K562 (cell line): ENCODE measurements around the gene BCL2L15. TPM values are rescaled to one million over a fixed set of nuclear protein-coding genes. Genes with fewer than 3 reads are reported as not detected.

Experiments
- ATAC-seq: fragments of 200-7000 bp; cut with Tn5 transposase; 3 replicates; pipeline ENCODE4 v1.9.1; 2020; ENCODE audit warnings: moderate library complexity
- BruUV-seq: library from RNA; stranded (reverse); fragments of 400-500 nt; replicated peaks from 2 replicates; lab custom pipeline; 2021; lab: Mats Ljungman, UMichigan
- CTCF ChIA-PET: fragments of 300-600 bp; formaldehyde crosslinking; extraction: SDS; loops from one replicate; lab custom pipeline; 2021; ENCODE audit warnings: low intra/inter-chr PET ratio; lab: Yijun Ruan, JAX
- POLR2A ChIA-PET: fragments of 300-600, 350-650 bp; sonication (Branson Sonifier 250); formaldehyde crosslinking; extraction: SDS; loops from one replicate; lab custom pipeline; 2021; ENCODE audit warnings: antibody characterized with exemption, inconsistent platforms; lab: Yijun Ruan, JAX
- DNase-seq, 4 experiments: peaks; one replicate each; pipeline versions ENCODE4 v3.0.0 to v3.0.0-alpha.2; 2011 to 2018; ENCODE audit warnings: low spot score in 3 of 4, mixed read lengths in 3 of 4; ENCODE audit errors: extremely low read depth in 1 of 4
- FAIRE-seq: peaks from 2 replicates; lab custom pipeline; 2011; peaks lifted over from hg19 to GRCh38; lab: Jason Lieb, UNC
- H2AFZ ChIP-seq: 2 replicates; pipeline ENCODE4 v1.6.0; 2011; ENCODE audit warnings: low read depth, low read length, control low read depth, inconsistent platforms
- H3K27ac ChIP-seq: fragments of 200-600 bp; 3 replicates; pipeline ENCODE4 v1.8.0; 2011; ENCODE audit warnings: low read depth, mild to moderate bottlenecking, control low read depth, inconsistent platforms, low read length, moderate library complexity, mixed read lengths; ENCODE audit errors: extremely low read depth
- H3K27me3 ChIP-seq, 2 experiments: fragments of 300-600 bp in 1 of 2; 2 replicates in 1 of 2; 3 replicates in 1 of 2; pipeline versions ENCODE4 v1.6.0 to v1.8.0; 2011; ENCODE audit warnings: inconsistent platforms in 2 of 2, low read length in 2 of 2, mild to moderate bottlenecking in 1 of 2, mixed read lengths in 1 of 2, moderate library complexity in 1 of 2; ENCODE audit not compliant: control insufficient read depth in 2 of 2, insufficient read depth in 2 of 2
- H3K36me3 ChIP-seq: fragments of 300-600 bp; 3 replicates; pipeline ENCODE4 v1.8.0; 2011; ENCODE audit warnings: mild to moderate bottlenecking, low read length, inconsistent platforms; ENCODE audit not compliant: control insufficient read depth, insufficient read depth
- H3K4me1 ChIP-seq, 2 experiments: fragments of 200-600 bp in 1 of 2; replicated peaks in 1 of 2; 2 replicates in 1 of 2; 3 replicates in 1 of 2; pipeline versions ENCODE4 v1.5.1 to v1.8.0; 2011; ENCODE audit warnings: inconsistent platforms in 2 of 2, low read length in 2 of 2, mild to moderate bottlenecking in 1 of 2, mixed read lengths in 1 of 2, moderate library complexity in 1 of 2; ENCODE audit not compliant: control insufficient read depth in 2 of 2, insufficient read depth in 2 of 2
- H3K4me2 ChIP-seq: 2 replicates; pipeline ENCODE4 v1.6.1; 2011; ENCODE audit warnings: low read length, control low read depth, inconsistent platforms, mixed read lengths; ENCODE audit not compliant: insufficient read depth
- H3K4me3 ChIP-seq: fragments of 200-600 bp; sonication (generic), shearing (Covaris generic); 2 replicates; pipeline ENCODE4 v1.5.1; 2016; ENCODE audit warnings: control low read depth, inconsistent platforms
- H3K79me2 ChIP-seq: fragments of 200-600 bp; 3 replicates; pipeline ENCODE4 v1.8.0; 2011; ENCODE audit warnings: low read length, inconsistent platforms; ENCODE audit not compliant: control insufficient read depth, insufficient read depth
- H3K9ac ChIP-seq, 2 experiments: 2 replicates each; pipeline versions ENCODE4 v1.6.0 to v1.6.1; 2011; ENCODE audit warnings: low read depth in 2 of 2, low read length in 2 of 2, control low read depth in 1 of 2, inconsistent platforms in 1 of 2, mild to moderate bottlenecking in 1 of 2, mixed read lengths in 1 of 2; ENCODE audit not compliant: insufficient read depth in 1 of 2
- H3K9me1 ChIP-seq: one replicate; pipeline ENCODE4 v1.6.0; 2011; ENCODE audit warnings: inconsistent platforms, mild to moderate bottlenecking, low read length, moderate library complexity; ENCODE audit not compliant: control insufficient read depth, insufficient read depth
- H3K9me3 ChIP-seq: replicated peaks from 2 replicates; pipeline ENCODE4 v1.5.1; 2011; ENCODE audit warnings: low read depth, low read length, inconsistent platforms; ENCODE audit not compliant: control insufficient read depth, insufficient read depth
- H4K20me1 ChIP-seq: replicated peaks from 2 replicates; pipeline ENCODE4 v1.6.1; 2011; ENCODE audit warnings: low read length, inconsistent platforms, mixed read lengths; ENCODE audit not compliant: control insufficient read depth, insufficient read depth
- ELF1 ChIP-seq: fragments of 200-800 bp; sonication (Bioruptor generic); IDR thresholded peaks from 2 replicates; pipeline ENCODE4 v1.6.1; 2016; ENCODE audit warnings: missing genetic modification characterization, missing compliant biosample characterization
- FOXK1 ChIP-seq: sonication (generic); formaldehyde crosslinking; IDR thresholded peaks from 2 replicates; pipeline ENCODE4 v1.8.0; 2022; ENCODE audit warnings: missing genetic modification reagents, mild to moderate bottlenecking, borderline replicate concordance
- HDAC1 ChIP-seq, 2 experiments: fragments of 450-650 bp; IDR thresholded peaks; 2 replicates each; pipeline ENCODE4 v1.6.1; 2016 to 2017; ENCODE audit warnings: inconsistent platforms in 1 of 2, mild to moderate bottlenecking in 1 of 2, moderate library complexity in 1 of 2
- IFI16 ChIP-seq: fragments of 250-450 bp; sonication (Bioruptor Pico); IDR thresholded peaks from 2 replicates; pipeline ENCODE4 v2.1.2; 2022; ENCODE audit warnings: mild to moderate bottlenecking, inconsistent platforms
- KLF16 ChIP-seq: IDR thresholded peaks from 2 replicates; pipeline ENCODE4 v1.6.1; 2016; ENCODE audit warnings: antibody characterized with exemption
- NFIC ChIP-seq: fragments of 450-650 bp; IDR thresholded peaks from 2 replicates; pipeline ENCODE4 v1.6.1; 2017; ENCODE audit warnings: mild to moderate bottlenecking, inconsistent platforms
- PREB ChIP-seq: sonication (generic); formaldehyde crosslinking; IDR thresholded peaks from 2 replicates; pipeline ENCODE4 v1.8.1; 2023; ENCODE audit warnings: mild to moderate bottlenecking, missing genetic modification reagents
- SUPT5H ChIP-seq: fragments of 450-650 bp; IDR thresholded peaks from 2 replicates; pipeline ENCODE4 v1.6.1; 2016
- TEAD1 ChIP-seq, 2 experiments: fragments of 450-650 bp in 1 of 2; sonication (generic) in 1 of 2; formaldehyde crosslinking; IDR thresholded peaks; 2 replicates each; pipeline versions ENCODE4 v1.4.0 to v1.8.0; 2020 to 2022; ENCODE audit warnings: mild to moderate bottlenecking in 2 of 2, missing genetic modification reagents in 1 of 2
- WGBS: fragments of 100-300 bp; shearing (Covaris generic); methylation state at CpG from one replicate; pipeline ENCODE4 v1.1.6; 2016; ENCODE audit warnings: low coverage, mixed read lengths; ENCODE audit not compliant: insufficient coverage; ENCODE audit errors: missing lambda C conversion rate; 5-methylcytosine and 5-hydroxymethylcytosine counted together
- in situ Hi-C: fragments of 300-500 bp; cut with MboI; formaldehyde crosslinking; loops from 4 replicates; pipeline ENCODE4 v1.15.0; 2018; ENCODE audit warnings: inconsistent platforms, mixed read lengths
- intact Hi-C: fragments of 100-400 bp; cut with micrococcal nuclease; formaldehyde crosslinking; loops from 2 replicates; pipeline ENCODE4 v1.14.2; 2022
- polyA plus RNA-seq, 8 experiments: library from polyadenylated mRNA; depleted of rRNA in 4 of 8; stranded (reverse) in 5 of 8; unstranded in 3 of 8; fragments of >200 nt; fragmentation: Nextera tagmentation in 2 of 8; fragmentation: Illumina TruSeq in 1 of 8; extraction: Ambion mirVana in 2 of 8; extraction: Trizol in 1 of 8; gene quantifications; 2 replicates each; pipeline versions ENCODE4 v1.2.1 to v1.2.3, GENCODE V29; 2011 to 2014; ENCODE audit warnings: inconsistent platforms in 1 of 8, missing spikeins in 1 of 8
- total RNA-seq, 7 experiments: library from RNA; depleted of rRNA in 6 of 7; stranded (reverse); fragments of >200 nt in 6 of 7; fragmentation: Illumina TruSeq in 2 of 7; extraction: Trizol in 2 of 7; gene quantifications; 2 replicates each; pipeline versions ENCODE4 v1.2.1 to v1.2.3, GENCODE V29; 2011 to 2021; ENCODE audit warnings: low replicate concordance in 1 of 7
- TF ChIP-seq, protein P1 (sequence below): fragments of 450-650 bp; IDR thresholded peaks from 2 replicates; pipeline ENCODE4 v1.6.1; 2018; ENCODE audit not compliant: partially characterized antibody
- TF ChIP-seq, protein P2 (sequence below): fragments of 450-650 bp; IDR thresholded peaks from 2 replicates; pipeline ENCODE4 v1.6.1; 2014; ENCODE audit warnings: low read depth, mild to moderate bottlenecking, moderate library complexity, borderline replicate concordance

BCL2L15 gene
- total and polyA plus RNA-seq, 9 of the 15 experiments (the other 6 are each of a cell fraction or from before 2014, with no cell fraction given) = 0.06 to 0.42 (median 0.28) TPM; not detected in 1

- TF ChIP-seq ELF1 (tag) (no peak), HDAC1 (IDR thresholded peaks at IDR 0.05) (no peak), KLF16 (no peak)
- TF ChIP-seq, protein P1, sequence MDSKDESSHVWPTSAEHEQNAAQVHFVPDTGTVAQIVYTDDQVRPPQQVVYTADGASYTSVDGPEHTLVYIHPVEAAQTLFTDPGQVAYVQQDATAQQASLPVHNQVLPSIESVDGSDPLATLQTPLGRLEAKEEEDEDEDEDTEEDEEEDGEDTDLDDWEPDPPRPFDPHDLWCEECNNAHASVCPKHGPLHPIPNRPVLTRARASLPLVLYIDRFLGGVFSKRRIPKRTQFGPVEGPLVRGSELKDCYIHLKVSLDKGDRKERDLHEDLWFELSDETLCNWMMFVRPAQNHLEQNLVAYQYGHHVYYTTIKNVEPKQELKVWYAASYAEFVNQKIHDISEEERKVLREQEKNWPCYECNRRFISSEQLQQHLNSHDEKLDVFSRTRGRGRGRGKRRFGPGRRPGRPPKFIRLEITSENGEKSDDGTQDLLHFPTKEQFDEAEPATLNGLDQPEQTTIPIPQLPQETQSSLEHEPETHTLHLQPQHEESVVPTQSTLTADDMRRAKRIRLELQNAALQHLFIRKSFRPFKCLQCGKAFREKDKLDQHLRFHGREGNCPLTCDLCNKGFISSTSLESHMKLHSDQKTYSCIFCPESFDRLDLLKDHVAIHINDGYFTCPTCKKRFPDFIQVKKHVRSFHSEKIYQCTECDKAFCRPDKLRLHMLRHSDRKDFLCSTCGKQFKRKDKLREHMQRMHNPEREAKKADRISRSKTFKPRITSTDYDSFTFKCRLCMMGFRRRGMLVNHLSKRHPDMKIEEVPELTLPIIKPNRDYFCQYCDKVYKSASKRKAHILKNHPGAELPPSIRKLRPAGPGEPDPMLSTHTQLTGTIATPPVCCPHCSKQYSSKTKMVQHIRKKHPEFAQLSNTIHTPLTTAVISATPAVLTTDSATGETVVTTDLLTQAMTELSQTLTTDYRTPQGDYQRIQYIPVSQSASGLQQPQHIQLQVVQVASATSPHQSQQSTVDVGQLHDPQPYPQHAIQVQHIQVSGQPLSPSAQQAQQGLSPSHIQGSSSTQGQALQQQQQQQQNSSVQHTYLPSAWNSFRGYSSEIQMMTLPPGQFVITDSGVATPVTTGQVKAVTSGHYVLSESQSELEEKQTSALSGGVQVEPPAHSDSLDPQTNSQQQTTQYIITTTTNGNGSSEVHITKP = peak; percentile 50
- TF ChIP-seq, all 486 proteins: peak for 2
Measured at GRCh38 chr1:113913312-113913668, 25.9 kb upstream of the BCL2L15 start (continued).

- Histone ChIP-seq H3K27me3 (no peaks in the 10 kb centered on the region), H3K9ac (peak overlapping the region in 1 of 2 experiments; percentile 31; a peak in 2 of 4 replicates), H3K9me1 (peaks cover 3% of the 10 kb centered on the region), H3K4me1 (peaks cover 25 to 43% of the 10 kb centered on the region in 2 experiments; a peak in 4 of 5 replicates), H3K4me2 (peak overlapping the region; percentile 42), H3K4me3 (no peak overlapping the region), H3K36me3 (peaks cover 57% of the 10 kb centered on the region), H3K9me3 (no peaks in the 10 kb centered on the region), H2AFZ (no peak overlapping the region), H3K27ac (peak overlapping the region; percentile 30), H4K20me1 (no peaks in the 10 kb centered on the region), H3K79me2 (peaks cover 34% of the 10 kb centered on the region)
- 73% methylated on average over 6 of the region's 6 CpGs for WGBS
- FAIRE-seq (peak; percentile 42), ATAC-seq (peak; percentile 14; the same call in 2 of the 3 replicates), DNase-seq (peak in 2 of 4 experiments; percentile 23 to 33)
- no TSS peak for BruUV-seq
- POLR2A ChIA-PET = interaction anchor here (0.7 to 4.4 kb wide), 9 partner anchors 8 to 126 kb away, joined by 3 to 33 read pairs (median 5); partner anchors contain the start of genes AP4B1, DCLRE1B and HIPK1
- intact Hi-C loops = no loop called here
- CTCF ChIA-PET = no interaction called here
- in situ Hi-C loops = no loop called here
- TF ChIP-seq IFI16 (CRISPR knock-in tag) = no peak
- TF ChIP-seq, protein P2, sequence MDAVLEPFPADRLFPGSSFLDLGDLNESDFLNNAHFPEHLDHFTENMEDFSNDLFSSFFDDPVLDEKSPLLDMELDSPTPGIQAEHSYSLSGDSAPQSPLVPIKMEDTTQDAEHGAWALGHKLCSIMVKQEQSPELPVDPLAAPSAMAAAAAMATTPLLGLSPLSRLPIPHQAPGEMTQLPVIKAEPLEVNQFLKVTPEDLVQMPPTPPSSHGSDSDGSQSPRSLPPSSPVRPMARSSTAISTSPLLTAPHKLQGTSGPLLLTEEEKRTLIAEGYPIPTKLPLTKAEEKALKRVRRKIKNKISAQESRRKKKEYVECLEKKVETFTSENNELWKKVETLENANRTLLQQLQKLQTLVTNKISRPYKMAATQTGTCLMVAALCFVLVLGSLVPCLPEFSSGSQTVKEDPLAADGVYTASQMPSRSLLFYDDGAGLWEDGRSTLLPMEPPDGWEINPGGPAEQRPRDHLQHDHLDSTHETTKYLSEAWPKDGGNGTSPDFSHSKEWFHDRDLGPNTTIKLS = no peak
- TF ChIP-seq FOXK1 (CRISPR knock-in tag) = no peak
- 0 out of 2 replicates have a peak, but pooled peaks have one; percentile 40 for TF ChIP-seq SUPT5H
- TF ChIP-seq TEAD1 (CRISPR knock-in tag; IDR thresholded peaks at IDR 0.05) = 0 out of 4 replicates have a peak, but pooled peaks of 1 of the 2 experiments have one; percentile 27
- TF ChIP-seq PREB (CRISPR knock-in tag) = peak; percentile 42; the same call in 1 of the 2 replicates
- peak; percentile 71 for TF ChIP-seq NFIC
Measured at GRCh38 chr1:113912594-113913311, 25.4 kb upstream of the BCL2L15 start.
